PC-3 (cell line): ENCODE data around the gene LRRC74A. TPM values are rescaled to one million over a fixed set of nuclear protein-coding genes. Genes with fewer than 3 reads are reported as not detected.

Experiments used
- ATAC-seq: fragments of 200-7000 bp; cut with Tn5 transposase; 2 replicates; pipeline ENCODE4 v1.9.1; 2020; ENCODE audit warnings: mild to moderate bottlenecking, moderate library complexity
- BruUV-seq: library from RNA; stranded (reverse); fragments of 400-500 nt; replicated peaks from 2 replicates; lab custom pipeline; 2021; lab: Mats Ljungman, UMichigan
- CTCF ChIA-PET: fragments of 300-600 bp; sonication (Branson Sonifier 250); formaldehyde crosslinking; loops from one replicate; lab custom pipeline; 2022; ENCODE audit warnings: antibody characterized with exemption; lab: Charles Lee
- POLR2A ChIA-PET: fragments of 300-600 bp; sonication (Branson Sonifier 250); formaldehyde crosslinking; loops from one replicate; lab custom pipeline; 2022; ENCODE audit warnings: antibody characterized with exemption; ENCODE audit not compliant: unreplicated experiment; lab: Charles Lee
- DNase-seq: peaks from one replicate; pipeline ENCODE4 v3.0.0-alpha.2; 2015
- H2AFZ ChIP-seq: fragments of 300-600 bp; sonication (generic); 2 replicates; pipeline ENCODE4 v1.6.0; 2016; ENCODE audit warnings: antibody characterized with exemption, low read length
- H3F3A ChIP-seq: fragments of 300-600 bp; sonication (generic); one replicate; pipeline ENCODE4 v1.6.0; 2017; ENCODE audit warnings: antibody characterized with exemption, low read length, control low read depth, mild to moderate bottlenecking; ENCODE audit not compliant: unreplicated experiment
- H3K27ac ChIP-seq: fragments of 300-600 bp; sonication (generic); 2 replicates; pipeline ENCODE4 v1.5.1; 2016; ENCODE audit warnings: mild to moderate bottlenecking, low read length
- H3K27me3 ChIP-seq: fragments of 300-600 bp; sonication (generic); 2 replicates; pipeline ENCODE4 v1.6.1; 2016; ENCODE audit warnings: low read length, mixed read lengths
- H3K36me3 ChIP-seq: fragments of 300-600 bp; sonication (generic); 2 replicates; pipeline ENCODE4 v1.6.1; 2016; ENCODE audit warnings: low read depth, mixed run types, low read length, mixed read lengths
- H3K4me1 ChIP-seq: fragments of 300-600 bp; sonication (generic); 2 replicates; pipeline ENCODE4 v1.5.1; 2016; ENCODE audit warnings: low read length; ENCODE audit not compliant: insufficient read depth
- H3K4me2 ChIP-seq: fragments of 300-600 bp; sonication (generic); 2 replicates; pipeline ENCODE4 v1.6.0; 2016; ENCODE audit warnings: low read length
- H3K4me3 ChIP-seq: fragments of 300-600 bp; sonication (generic); 2 replicates; pipeline ENCODE4 v1.5.1; 2016; ENCODE audit warnings: mild to moderate bottlenecking, low read length, mixed read lengths
- H3K79me2 ChIP-seq: fragments of 300-600 bp; sonication (generic); 2 replicates; pipeline ENCODE4 v1.6.1; 2017; ENCODE audit warnings: low read length, mixed read lengths
- H3K9ac ChIP-seq: fragments of 300-600 bp; sonication (generic); 2 replicates; pipeline ENCODE4 v1.6.0; 2016; ENCODE audit warnings: mild to moderate bottlenecking, low read length
- H3K9me2 ChIP-seq: fragments of 300-600 bp; sonication (generic); replicated peaks from 2 replicates; pipeline ENCODE4 v1.6.1; 2016; ENCODE audit warnings: mixed run types, low read length, mixed read lengths
- H3K9me3 ChIP-seq: fragments of 300-600 bp; sonication (generic); 2 replicates; pipeline ENCODE4 v1.6.1; 2016; ENCODE audit warnings: low read length, mixed read lengths
- H4K20me1 ChIP-seq: fragments of 300-600 bp; sonication (generic); 2 replicates; pipeline ENCODE4 v1.6.1; 2016; ENCODE audit warnings: low read length, mixed read lengths
- CTCF ChIP-seq: fragments of 300-600 bp; sonication (generic); conservative IDR thresholded peaks from 2 replicates; pipeline ENCODE4 v1.5.1; 2017; ENCODE audit warnings: antibody characterized with exemption, low read depth, mild to moderate bottlenecking, low read length
- EZH2 ChIP-seq: fragments of 300-600 bp; sonication (generic); IDR thresholded peaks from one replicate; pipeline ENCODE4 v1.6.1; 2017; ENCODE audit warnings: antibody characterized with exemption, mild to moderate bottlenecking, low read length; ENCODE audit not compliant: unreplicated experiment
- EZH2phosphoT487 ChIP-seq: fragments of 300-600 bp; sonication (generic); IDR thresholded peaks from 2 replicates; pipeline ENCODE4 v1.6.1; 2018; ENCODE audit warnings: mild to moderate bottlenecking, antibody characterized with exemption, low read length, borderline replicate concordance
- intact Hi-C: fragments of 100-400 bp; cut with micrococcal nuclease; formaldehyde crosslinking; loops from 2 replicates; pipeline ENCODE4 v1.9.0; 2023
- total RNA-seq: library from RNA; depleted of rRNA; stranded (reverse); fragments of >200 nt; gene quantifications from 2 replicates; pipeline ENCODE4 v1.2.3, GENCODE V29; 2014

Gene LRRC74A
- total RNA-seq, 1 experiment from 2014 or later: not detected

GRCh38 chr14:76820700-76821099 lies 5.5 kb upstream of the LRRC74A start:
- H3K9me2 ChIP-seq: no peaks in the 10 kb centered on the region
- H3K27me3 ChIP-seq: peaks cover 57% of the 10 kb centered on the region
- H3K4me2 ChIP-seq: no peak overlapping the region
- H3F3A ChIP-seq: no peaks in the 10 kb centered on the region
- no peaks in the 10 kb centered on the region for H3K9me3 ChIP-seq
- H3K27ac ChIP-seq: no peak overlapping the region
- H3K36me3 ChIP-seq: no peaks in the 10 kb centered on the region
- H3K4me3 ChIP-seq: no peak overlapping the region
- no peaks in the 10 kb centered on the region for H4K20me1 ChIP-seq
- DNase-seq (no peak), ATAC-seq (no peak)
- H3K9ac ChIP-seq: no peak overlapping the region
- TF ChIP-seq CTCF: no peak
- TF ChIP-seq EZH2: no peak
- no peak for TF ChIP-seq EZH2phosphoT487
- CTCF ChIA-PET: no interaction called here
- H2AFZ ChIP-seq: no peak overlapping the region
- intact Hi-C loops: no loop called here
- no TSS peak for BruUV-seq
- no peaks in the 10 kb centered on the region for H3K4me1 ChIP-seq
- POLR2A ChIA-PET: no interaction called here
- H3K79me2 ChIP-seq: no peaks in the 10 kb centered on the region

GRCh38 chr14:76827696-76828296 lies 1.6 kb downstream of the LRRC74A start:
- no peaks in the 10 kb centered on the region for H3K4me1 ChIP-seq
- H4K20me1 ChIP-seq: no peaks in the 10 kb centered on the region
- intact Hi-C loops: no loop called here
- no TSS peak for BruUV-seq
- ChIA-PET CTCF (no interaction called here), POLR2A (no interaction called here)
- TF ChIP-seq EZH2: no peak
- H3K9ac ChIP-seq: no peak overlapping the region
- no peak for DNase-seq
- H3K27me3 ChIP-seq: peaks cover 39% of the 10 kb centered on the region
- no peaks in the 10 kb centered on the region for H3K36me3 ChIP-seq
- H2AFZ ChIP-seq: no peak overlapping the region
- H3K4me2 ChIP-seq: no peak overlapping the region
- ATAC-seq: no peak
- H3K9me2 ChIP-seq: no peaks in the 10 kb centered on the region
- no peak overlapping the region for H3K4me3 ChIP-seq
- H3K9me3 ChIP-seq: no peaks in the 10 kb centered on the region
- H3K79me2 ChIP-seq: no peaks in the 10 kb centered on the region
- no peak overlapping the region for H3K27ac ChIP-seq
- no peaks in the 10 kb centered on the region for H3F3A ChIP-seq

GRCh38 chr14:76828339-76829012 lies 2.3 kb downstream of the LRRC74A start:
- Histone ChIP-seq H3K4me3 (no peak overlapping the region), H3F3A (no peaks in the 10 kb centered on the region), H3K9me3 (no peaks in the 10 kb centered on the region), H4K20me1 (no peaks in the 10 kb centered on the region), H3K4me1 (no peaks in the 10 kb centered on the region), H2AFZ (no peak overlapping the region), H3K4me2 (no peak overlapping the region), H3K36me3 (no peaks in the 10 kb centered on the region), H3K27ac (no peak overlapping the region), H3K79me2 (no peaks in the 10 kb centered on the region), H3K9ac (no peak overlapping the region), H3K9me2 (no peaks in the 10 kb centered on the region), H3K27me3 (peaks cover 34% of the 10 kb centered on the region)
- POLR2A ChIA-PET: no interaction called here
- intact Hi-C loops: no loop called here
- no TSS peak for BruUV-seq
- no peak for TF ChIP-seq EZH2
- no peak for TF ChIP-seq EZH2phosphoT487
- no peak for TF ChIP-seq CTCF
- ATAC-seq (no peak), DNase-seq (no peak)
- CTCF ChIA-PET: no interaction called here
